ENCODE measurements around the gene IL18RAP. TPM values are rescaled to one million over a fixed set of nuclear protein-coding genes. Genes with fewer than 3 reads are reported as not detected.

Gene IL18RAP
- total and polyA plus RNA-seq, 9 donors, result 0.10 to 0.77 (median 0.33) TPM

GRCh38 chr2:102432386-102432785, 9.4 kb downstream of the IL18RAP start:
- TF ChIP-seq EP300 (IDR thresholded peaks at IDR 0.05) (no peak), POLR2A (IDR thresholded peaks at IDR 0.05) (no peak), CTCF (IDR thresholded peaks at IDR 0.05) (no peak)
- WGBS, 3 donors, result 72 to 84% (median 75%) methylated on average over 2 of the region's 2 CpGs
- Histone ChIP-seq H3K4me1 (ENCODE audit: insufficient read depth) (no peaks in the 10 kb centered on the region), H3K36me3 (no peaks in the 10 kb centered on the region), H3K27me3 (no peaks in the 10 kb centered on the region), H3K4me3 (no peak overlapping the region), H3K27ac (no peak overlapping the region), H3K9me3 (no peaks in the 10 kb centered on the region)
- intact Hi-C loops (cut with DNase I), result no loop called here
- no peak for DNase-seq

- no peak for DNase-seq
- intact Hi-C loops (cut with DNase I), result no loop called here
Observed at GRCh38 chr2:102433973-102434654, 11.2 kb downstream of the IL18RAP start.

GRCh38 chr2:102434655-102435381, 11.9 kb downstream of the IL18RAP start:
- WGBS, 3 donors, result 88 to 95% (median 89%) methylated on average over 2 of the region's 2 CpGs
- H3K4me3 ChIP-seq, result no peak overlapping the region
- H3K9me3 ChIP-seq, result no peaks in the 10 kb centered on the region
- H3K27me3 ChIP-seq, result no peaks in the 10 kb centered on the region
- H3K27ac ChIP-seq, result no peak overlapping the region
- H3K4me1 ChIP-seq (ENCODE audit: insufficient read depth), result no peaks in the 10 kb centered on the region
- DNase-seq, result no peak
- TF ChIP-seq POLR2A (IDR thresholded peaks at IDR 0.05) (no peak), EP300 (IDR thresholded peaks at IDR 0.05) (no peak), CTCF (IDR thresholded peaks at IDR 0.05) (no peak)
- intact Hi-C loops (cut with DNase I), result no loop called here
- H3K36me3 ChIP-seq, result no peaks in the 10 kb centered on the region

More at GRCh38 chr2:102433973-102434654, 11.2 kb downstream of the IL18RAP start:
- H3K9me3 ChIP-seq, result no peaks in the 10 kb centered on the region
- H3K36me3 ChIP-seq, result no peaks in the 10 kb centered on the region
- H3K27ac ChIP-seq, result no peak overlapping the region
- TF ChIP-seq EP300 (IDR thresholded peaks at IDR 0.05), result no peak
- TF ChIP-seq POLR2A (IDR thresholded peaks at IDR 0.05), result no peak
- TF ChIP-seq CTCF (IDR thresholded peaks at IDR 0.05), result no peak
- WGBS, 3 donors, result 89 to 90% (median 89%) methylated on average over 4 of the region's 4 CpGs
- H3K4me1 ChIP-seq (ENCODE audit: insufficient read depth), result no peaks in the 10 kb centered on the region
- no peak overlapping the region for H3K4me3 ChIP-seq
- no peaks in the 10 kb centered on the region for H3K27me3 ChIP-seq

GRCh38 chr2:102435741-102436140, 12.8 kb downstream of the IL18RAP start:
- no peak overlapping the region for H3K4me3 ChIP-seq
- TF ChIP-seq EP300 (IDR thresholded peaks at IDR 0.05) (no peak), POLR2A (IDR thresholded peaks at IDR 0.05) (no peak), CTCF (IDR thresholded peaks at IDR 0.05) (no peak)
- DNase-seq, result no peak
- H3K27ac ChIP-seq, result no peak overlapping the region
- no peaks in the 10 kb centered on the region for H3K9me3 ChIP-seq
- no peaks in the 10 kb centered on the region for H3K4me1 ChIP-seq (ENCODE audit: insufficient read depth)
- H3K36me3 ChIP-seq, result no peaks in the 10 kb centered on the region
- intact Hi-C loops (cut with DNase I), result no loop called here
- WGBS, 3 donors, result 74 to 84% (median 80%) methylated on average over 2 of the region's 2 CpGs
- no peaks in the 10 kb centered on the region for H3K27me3 ChIP-seq
